Tibial nerve (tissue), 4 donors: ENCODE results near the gene CD300E.

Source experiments
- EP300 ChIP-seq, 2 donors: sonication (generic); formaldehyde crosslinking; IDR thresholded peaks; one replicate each; pipeline ENCODE4 v1.6.1; 2017; ENCODE audit warnings: antibody characterized with exemption in 2 of 2, mild to moderate bottlenecking in 1 of 2
- POLR2A ChIP-seq, 2 donors: fragments of 450-650 bp; IDR thresholded peaks; one replicate each; pipeline ENCODE4 v1.6.1; 2017; ENCODE audit warnings: antibody characterized with exemption in 2 of 2, mild to moderate bottlenecking in 2 of 2, moderate library complexity in 2 of 2
- TF ChIP-seq, protein P1 (sequence below), 5 experiments: fragments of 200-600 bp in 3 of 5; fragments of 450-650 bp in 2 of 5; sonication (generic) in 3 of 5; IDR thresholded peaks; one replicate each; pipeline ENCODE4 v1.5.1; 2016 to 2019; ENCODE audit warnings: antibody characterized with exemption in 5 of 5, mild to moderate bottlenecking in 3 of 5, moderate library complexity in 2 of 5

DNA sequence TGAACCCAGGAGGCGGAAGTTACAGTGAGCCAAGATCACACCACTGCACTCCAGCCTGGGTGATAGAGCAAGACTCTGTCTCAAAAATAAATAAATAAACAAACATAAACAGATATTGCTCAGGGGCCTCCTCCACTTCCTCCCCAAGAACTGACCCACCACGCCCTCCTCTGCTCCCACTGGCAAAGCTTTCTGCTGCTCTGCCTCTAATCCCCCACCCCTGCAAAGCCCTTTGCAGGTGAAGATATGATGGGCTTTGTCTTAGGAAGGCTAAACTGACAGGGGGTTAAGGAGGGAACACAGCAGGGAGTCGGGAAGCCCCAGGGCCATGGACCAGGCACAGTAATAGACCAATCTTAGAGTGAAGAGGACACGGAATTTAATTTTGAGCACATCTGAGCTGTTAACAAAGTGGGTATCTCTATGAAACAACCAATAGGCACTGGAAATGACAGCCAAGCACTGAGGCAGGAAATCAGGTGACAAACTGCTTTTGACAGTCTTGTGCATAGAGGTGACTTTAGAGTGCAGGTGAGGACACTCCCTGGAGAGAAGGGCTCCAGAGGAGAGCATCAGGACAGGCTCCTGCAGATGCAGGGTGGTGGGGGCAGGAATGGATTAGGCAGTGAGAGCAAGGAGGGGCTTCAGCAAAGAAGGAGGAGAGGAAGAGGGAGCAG, 25.1 kb downstream of the CD300E start:
- TF ChIP-seq, protein P1, sequence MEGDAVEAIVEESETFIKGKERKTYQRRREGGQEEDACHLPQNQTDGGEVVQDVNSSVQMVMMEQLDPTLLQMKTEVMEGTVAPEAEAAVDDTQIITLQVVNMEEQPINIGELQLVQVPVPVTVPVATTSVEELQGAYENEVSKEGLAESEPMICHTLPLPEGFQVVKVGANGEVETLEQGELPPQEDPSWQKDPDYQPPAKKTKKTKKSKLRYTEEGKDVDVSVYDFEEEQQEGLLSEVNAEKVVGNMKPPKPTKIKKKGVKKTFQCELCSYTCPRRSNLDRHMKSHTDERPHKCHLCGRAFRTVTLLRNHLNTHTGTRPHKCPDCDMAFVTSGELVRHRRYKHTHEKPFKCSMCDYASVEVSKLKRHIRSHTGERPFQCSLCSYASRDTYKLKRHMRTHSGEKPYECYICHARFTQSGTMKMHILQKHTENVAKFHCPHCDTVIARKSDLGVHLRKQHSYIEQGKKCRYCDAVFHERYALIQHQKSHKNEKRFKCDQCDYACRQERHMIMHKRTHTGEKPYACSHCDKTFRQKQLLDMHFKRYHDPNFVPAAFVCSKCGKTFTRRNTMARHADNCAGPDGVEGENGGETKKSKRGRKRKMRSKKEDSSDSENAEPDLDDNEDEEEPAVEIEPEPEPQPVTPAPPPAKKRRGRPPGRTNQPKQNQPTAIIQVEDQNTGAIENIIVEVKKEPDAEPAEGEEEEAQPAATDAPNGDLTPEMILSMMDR (IDR thresholded peaks at IDR 0.05), result no peak
- no peak for TF ChIP-seq POLR2A (IDR thresholded peaks at IDR 0.05)
- TF ChIP-seq EP300 (IDR thresholded peaks at IDR 0.05), result no peak
